NOMO-1 treated with dmso at 0.1 percent for 144 hours (cell line): ENCODE data around the gene HOXD12.
A peak's percentile ranks its signal among the peaks of the same experiment; 100 is the strongest.

Experiments used
- DNase-seq: peaks from one replicate; lab custom pipeline; 2025; ENCODE audit not compliant: unreplicated experiment; lab: John Stamatoyannopoulos, UW

HOXD12 gene

DNA sequence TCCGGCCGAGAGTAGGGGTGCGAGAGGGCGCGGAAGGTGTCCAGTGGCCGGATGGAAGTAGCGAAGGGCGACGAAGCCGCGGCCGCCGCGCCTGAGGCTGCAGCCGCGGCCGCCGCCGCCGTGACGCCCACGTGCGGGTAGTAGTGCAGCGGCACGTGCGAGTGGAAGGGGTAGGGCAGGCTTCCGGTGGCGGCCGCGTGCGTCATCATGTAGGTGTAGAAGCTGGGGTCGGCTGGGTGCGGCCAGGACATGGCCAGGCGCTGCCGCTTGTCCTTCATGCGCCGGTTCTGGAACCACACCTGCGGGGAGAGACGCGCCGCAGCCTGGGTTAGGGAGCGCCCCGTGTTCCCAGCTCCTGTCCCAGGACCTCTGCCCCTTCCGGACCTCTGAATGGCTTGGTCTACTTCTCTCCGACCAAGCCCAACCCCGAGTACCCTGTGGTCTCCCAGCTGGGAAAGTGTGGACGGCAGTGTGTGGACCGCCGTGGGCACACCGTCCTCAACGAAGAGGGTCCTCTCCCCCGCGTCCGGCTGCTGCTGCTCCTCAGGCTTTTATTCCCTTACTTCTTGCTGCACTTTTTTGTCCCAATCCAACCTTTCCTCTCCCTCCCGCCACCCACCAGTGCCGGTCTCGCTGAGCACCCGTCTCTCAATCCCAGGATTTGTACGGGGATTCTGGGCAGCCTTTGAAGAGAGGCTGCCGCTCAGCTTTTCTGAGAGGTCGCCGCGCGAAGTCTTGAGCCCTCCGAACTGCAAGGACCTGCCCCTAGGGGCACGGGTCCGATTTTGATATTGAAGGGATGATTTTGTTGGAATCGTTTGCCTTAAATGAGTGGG lies 18.8 kb upstream of the HOXD12 start:
- DNase-seq, result no peak

DNA sequence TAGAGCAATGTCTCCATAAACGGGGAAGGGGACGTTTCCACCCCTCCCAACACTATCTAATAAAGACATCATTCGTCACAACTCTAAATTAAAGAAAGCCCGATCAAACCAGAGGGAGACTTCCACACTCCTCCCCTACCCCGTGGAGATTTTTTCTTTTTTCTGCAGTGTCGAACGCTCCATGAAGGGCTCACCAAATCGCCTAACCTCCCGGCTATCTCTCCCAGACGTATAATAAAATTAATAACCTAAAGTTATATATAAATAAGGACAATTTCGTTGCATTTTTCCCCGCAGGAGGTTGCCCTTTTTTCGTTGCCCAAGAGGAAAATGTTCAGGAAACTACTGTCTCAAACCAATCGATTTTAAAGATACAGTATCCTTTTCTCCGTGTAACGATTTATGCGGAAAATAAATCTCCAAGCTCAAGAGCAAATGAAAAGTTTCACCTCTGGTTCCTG lies 18.2 kb upstream of the HOXD12 start:
- no peak for DNase-seq

GRCh38 chr2:176081837-176082524 lies 17.6 kb upstream of the HOXD12 start:
- no peak for DNase-seq

DNA sequence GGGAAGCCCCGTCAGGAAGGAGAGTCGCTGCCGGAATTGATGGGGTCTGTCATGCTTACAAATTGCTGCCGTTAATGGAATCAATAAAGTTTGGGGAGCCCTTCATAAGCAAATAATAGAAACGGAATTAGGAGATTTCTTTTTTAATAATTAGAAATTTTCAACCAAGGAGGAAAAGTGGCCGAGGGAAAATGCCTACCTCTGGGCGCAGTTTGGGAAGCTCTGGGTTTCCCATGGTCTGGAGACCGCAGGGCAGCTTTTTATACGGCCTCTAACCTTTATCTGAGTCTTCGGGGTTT lies 17.1 kb upstream of the HOXD12 start:
- no peak for DNase-seq

GRCh38 chr2:176082824-176083751 lies 16.5 kb upstream of the HOXD12 start:
- no peak for DNase-seq

GRCh38 chr2:176083796-176084261 lies 15.8 kb upstream of the HOXD12 start, which contains the start of gene EVX2:
TSS of gene EVX2 (minus strand) at chr2:176083962. CDS start at chr2:176083776, 186 bp downstream.
- no peak for DNase-seq

- no peak for DNase-seq
Observed at GRCh38 chr2:176084611-176085119, 14.9 kb upstream of the HOXD12 start.

- no peak for DNase-seq
Observed at GRCh38 chr2:176085120-176085788, 14.3 kb upstream of the HOXD12 start.

GRCh38 chr2:176085861-176086771 lies 13.5 kb upstream of the HOXD12 start:
- no peak for DNase-seq

DNA sequence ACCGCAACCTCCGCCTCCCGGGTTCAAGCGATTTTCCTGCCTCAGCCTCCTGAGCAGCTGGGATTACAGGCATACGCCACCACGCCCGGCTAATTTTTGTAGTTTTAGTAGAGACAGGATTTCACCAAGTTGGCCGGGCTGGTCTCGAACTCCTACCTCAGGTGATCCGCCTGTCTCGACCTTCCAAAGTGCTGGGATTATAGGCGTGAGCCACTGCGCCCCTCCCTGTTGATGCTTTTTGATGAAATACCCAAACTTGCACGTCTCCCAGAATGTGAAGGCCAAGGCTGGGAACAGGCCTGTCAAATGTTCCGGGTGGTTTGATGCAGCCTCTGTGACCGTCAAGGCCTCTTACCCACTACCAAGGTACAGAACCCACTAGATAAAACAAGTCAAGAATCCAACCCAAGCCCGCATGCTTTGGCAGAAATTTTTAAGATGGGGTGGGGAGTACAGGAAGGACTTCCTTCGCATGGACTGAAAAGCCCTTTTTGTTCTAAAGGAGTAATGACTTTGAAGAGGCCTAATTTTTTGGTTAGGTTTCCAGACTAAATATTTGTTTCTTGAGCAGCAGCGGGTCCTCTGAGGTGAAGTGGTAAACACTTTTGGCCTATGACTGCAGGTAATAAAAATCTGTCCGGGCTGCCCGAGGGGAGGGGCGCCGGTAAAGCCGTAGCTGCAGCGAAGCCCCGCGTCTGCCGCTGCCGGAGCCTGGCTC lies 12.1 kb upstream of the HOXD12 start:
- no peak for DNase-seq

GRCh38 chr2:176088048-176088936 lies 11.3 kb upstream of the HOXD12 start:
- peak; percentile 22 for DNase-seq

GRCh38 chr2:176088937-176089842 lies 10.4 kb upstream of the HOXD12 start:
- DNase-seq, result no peak

- DNase-seq, result no peak
Observed at GRCh38 chr2:176089843-176090395, 9.7 kb upstream of the HOXD12 start.

GRCh38 chr2:176090862-176091261 lies 8.7 kb upstream of the HOXD12 start:
- DNase-seq, result no peak

GRCh38 chr2:176091329-176092258 lies 8.0 kb upstream of the HOXD12 start:
- DNase-seq, result no peak
